ENCODE data around the gene ANKEF1. TPM values are rescaled to one million over a fixed set of nuclear protein-coding genes. Genes with fewer than 3 reads are reported as not detected.
"Not testable (repeated sequence)": the region's sequence is repeated elsewhere in the genome, so short reads cannot be mapped to it uniquely, and the experiment has no call there.

The ANKEF1 gene
- total and polyA plus RNA-seq, 3 donors from 2014 or later, result 14.4 to 52.1 (median 32.4) TPM

DNA sequence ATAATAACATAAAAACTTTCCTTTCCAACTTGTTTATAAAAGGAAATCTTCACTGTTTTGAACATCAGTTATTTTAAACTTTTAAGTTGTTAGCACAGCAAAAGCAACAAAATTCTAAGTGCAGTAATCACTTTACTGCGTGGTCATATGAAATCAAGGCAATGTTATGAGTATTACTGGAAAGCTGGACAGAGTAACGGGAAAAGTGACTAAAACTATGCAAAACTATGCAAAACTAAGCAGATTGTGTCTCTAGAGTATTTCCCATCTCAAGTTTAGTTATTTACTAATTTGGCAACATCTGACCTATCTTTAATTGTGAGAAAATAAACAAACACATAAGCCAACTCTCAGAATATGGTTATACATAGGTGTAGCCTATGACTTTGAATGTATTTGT is 10.9 kb upstream of the ANKEF1 start:
- intact Hi-C loops (cut with DNase I; ENCODE audit: low total_unique reads), result no loop called here
- no peaks in the 10 kb centered on the region for H3K27me3 ChIP-seq
- WGBS, 2 donors, result 41 to 64% methylated on average over 2 of the region's 2 CpGs
- H3K4me3 ChIP-seq, result no peak overlapping the region
- DNase-seq, result no peak
- peaks cover 2% of the 10 kb centered on the region for H3K4me1 ChIP-seq
- H3K9me3 ChIP-seq, result no peaks in the 10 kb centered on the region
- H3K27ac ChIP-seq, result no peak overlapping the region
- H3K36me3 ChIP-seq (ENCODE audit: low read depth, missing control alignments), result no peaks in the 10 kb centered on the region
- TF ChIP-seq POLR2A (IDR thresholded peaks at IDR 0.05), result no peak
- TF ChIP-seq, protein P1, sequence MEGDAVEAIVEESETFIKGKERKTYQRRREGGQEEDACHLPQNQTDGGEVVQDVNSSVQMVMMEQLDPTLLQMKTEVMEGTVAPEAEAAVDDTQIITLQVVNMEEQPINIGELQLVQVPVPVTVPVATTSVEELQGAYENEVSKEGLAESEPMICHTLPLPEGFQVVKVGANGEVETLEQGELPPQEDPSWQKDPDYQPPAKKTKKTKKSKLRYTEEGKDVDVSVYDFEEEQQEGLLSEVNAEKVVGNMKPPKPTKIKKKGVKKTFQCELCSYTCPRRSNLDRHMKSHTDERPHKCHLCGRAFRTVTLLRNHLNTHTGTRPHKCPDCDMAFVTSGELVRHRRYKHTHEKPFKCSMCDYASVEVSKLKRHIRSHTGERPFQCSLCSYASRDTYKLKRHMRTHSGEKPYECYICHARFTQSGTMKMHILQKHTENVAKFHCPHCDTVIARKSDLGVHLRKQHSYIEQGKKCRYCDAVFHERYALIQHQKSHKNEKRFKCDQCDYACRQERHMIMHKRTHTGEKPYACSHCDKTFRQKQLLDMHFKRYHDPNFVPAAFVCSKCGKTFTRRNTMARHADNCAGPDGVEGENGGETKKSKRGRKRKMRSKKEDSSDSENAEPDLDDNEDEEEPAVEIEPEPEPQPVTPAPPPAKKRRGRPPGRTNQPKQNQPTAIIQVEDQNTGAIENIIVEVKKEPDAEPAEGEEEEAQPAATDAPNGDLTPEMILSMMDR (IDR thresholded peaks at IDR 0.05), result no peak

DNA sequence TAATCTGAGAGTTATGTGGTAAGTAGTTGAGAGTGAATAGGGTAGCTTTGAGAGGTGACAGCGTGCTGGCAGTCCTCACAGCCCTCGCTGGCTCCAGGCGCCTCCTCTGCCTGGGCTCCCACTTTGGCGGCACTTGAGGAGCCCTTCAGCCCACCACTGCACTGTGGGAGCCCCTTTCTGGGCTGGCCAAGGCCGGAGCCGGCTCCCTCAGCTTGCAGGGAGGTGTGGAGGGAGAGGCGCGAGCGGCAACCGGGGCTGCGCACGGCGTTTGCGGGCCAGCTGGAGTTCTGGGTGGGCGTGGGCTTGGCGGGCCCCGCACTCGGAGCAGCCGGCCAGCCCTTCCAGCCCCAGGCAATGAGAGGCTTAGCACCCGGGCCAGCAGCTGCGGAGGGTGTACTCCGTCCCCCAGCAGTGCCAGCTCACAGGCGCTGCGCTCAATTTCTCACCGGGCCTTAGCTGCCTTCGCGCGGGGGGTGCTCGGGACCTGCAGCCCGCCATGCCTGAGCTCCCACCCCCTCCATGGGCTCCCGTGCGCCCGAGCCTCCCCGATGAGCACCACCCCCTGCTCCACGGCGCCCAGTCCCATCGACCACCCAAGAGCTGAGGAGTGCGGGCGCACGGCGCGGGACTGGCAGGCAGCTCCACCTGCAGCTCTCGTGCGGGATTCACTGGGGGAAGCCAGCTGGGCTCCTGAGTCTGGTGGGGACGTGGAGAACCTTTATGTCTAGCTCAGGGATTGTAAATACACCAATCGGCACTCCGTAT is 3.2 kb upstream of the ANKEF1 start:
- intact Hi-C loops (cut with DNase I; ENCODE audit: low total_unique reads), result not testable (repeated sequence)

DNA sequence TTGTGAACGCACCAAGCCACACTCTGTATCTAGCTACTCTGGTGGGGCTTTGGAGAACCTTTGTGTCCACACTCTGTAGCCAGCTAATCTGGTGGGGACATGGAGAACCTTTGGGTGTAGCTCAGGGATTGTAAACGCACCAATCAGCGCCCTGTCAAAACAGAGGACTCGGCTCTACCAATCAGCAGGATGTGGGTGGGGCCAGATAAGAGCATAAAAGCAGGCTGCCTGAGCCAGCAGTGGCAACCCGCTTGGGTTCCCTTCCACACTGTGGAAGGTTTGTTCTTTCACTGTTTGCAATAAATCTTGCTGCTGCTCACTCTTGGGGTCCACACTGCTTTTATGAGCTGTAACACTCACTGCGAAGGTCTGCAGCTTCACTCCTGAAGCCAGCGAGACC is 2.5 kb upstream of the ANKEF1 start:
- Histone ChIP-seq H3K27ac (peak overlapping the region; percentile 46 to 63), H3K4me3 (peak overlapping the region in 1 of 2 donors; percentile 35), H3K4me1 (peaks cover 24% of the 10 kb centered on the region)
- H3K27me3 ChIP-seq; H3K9me3 ChIP-seq; H3K36me3 ChIP-seq (ENCODE audit: low read depth, missing control alignments); intact Hi-C loops (cut with DNase I; ENCODE audit: low total_unique reads): not testable (repeated sequence)
- DNase-seq, result peak; percentile 58
- WGBS, 2 donors, result 82 to 85% methylated on average over 3 to 7 of the region's 7 CpGs

More for the DNA sequence above, 3.2 kb upstream of the ANKEF1 start:
- H3K27ac ChIP-seq, result peak overlapping the region; percentile 46 to 63
- H3K27me3 ChIP-seq; H3K36me3 ChIP-seq (ENCODE audit: low read depth, missing control alignments); DNase-seq; H3K9me3 ChIP-seq: not testable (repeated sequence)
- peak overlapping the region in 1 of 2 donors; percentile 35 for H3K4me3 ChIP-seq
- WGBS, 2 donors, result 63 to 76% methylated on average over 5 to 41 of the region's 47 CpGs
- peaks cover 24% of the 10 kb centered on the region for H3K4me1 ChIP-seq

DNA sequence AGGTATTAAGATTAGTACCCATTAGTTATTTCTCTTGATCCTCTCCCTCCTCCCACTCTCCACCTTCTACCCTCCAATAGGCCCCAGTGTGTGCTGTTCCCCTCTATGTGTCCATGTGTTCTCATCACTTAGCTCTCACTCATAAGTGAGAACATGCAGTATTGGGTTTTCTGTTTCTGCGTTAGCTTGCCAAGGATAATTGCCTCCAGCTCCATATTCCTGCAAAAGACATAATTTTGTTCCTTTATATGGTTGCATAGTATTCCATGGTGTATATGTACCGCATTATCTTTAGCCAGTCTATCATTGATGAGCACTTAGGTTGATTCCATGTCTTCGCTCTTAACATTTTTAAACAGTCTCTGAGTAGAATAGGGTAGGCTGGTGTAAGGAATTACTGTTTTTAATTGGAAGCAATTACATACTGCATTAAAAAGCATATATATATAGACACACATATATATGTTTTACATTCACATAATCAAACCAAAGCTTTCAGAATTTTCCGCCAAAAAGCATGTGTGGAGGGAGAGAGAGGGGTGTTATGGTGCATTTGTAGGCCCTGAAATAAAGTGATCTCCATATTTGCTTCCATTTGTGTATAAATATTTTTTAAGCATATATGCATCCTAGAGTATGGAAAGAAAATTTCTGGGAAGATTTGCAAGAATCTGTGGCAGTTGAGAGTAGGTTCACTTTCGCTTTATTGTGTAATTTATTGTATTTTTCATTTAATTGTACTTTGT is 709 bp upstream of the ANKEF1 start:
- TF ChIP-seq, protein P1 (IDR thresholded peaks at IDR 0.05), result no peak
- TF ChIP-seq POLR2A (IDR thresholded peaks at IDR 0.05), result no peak
- Histone ChIP-seq H3K27me3 (no peaks in the 10 kb centered on the region), H3K36me3 (ENCODE audit: low read depth, missing control alignments) (no peaks in the 10 kb centered on the region), H3K9me3 (no peaks in the 10 kb centered on the region), H3K4me3 (peak overlapping the region; percentile 46 to 73), H3K4me1 (peaks cover 20% of the 10 kb centered on the region), H3K27ac (peak overlapping the region in 1 of 2 donors; percentile 20)
- intact Hi-C loops (cut with DNase I; ENCODE audit: low total_unique reads), result no loop called here
- no peak for DNase-seq
- 58 to 70% methylated on average over 5 of the region's 5 CpGs for WGBS, 2 donors

DNA sequence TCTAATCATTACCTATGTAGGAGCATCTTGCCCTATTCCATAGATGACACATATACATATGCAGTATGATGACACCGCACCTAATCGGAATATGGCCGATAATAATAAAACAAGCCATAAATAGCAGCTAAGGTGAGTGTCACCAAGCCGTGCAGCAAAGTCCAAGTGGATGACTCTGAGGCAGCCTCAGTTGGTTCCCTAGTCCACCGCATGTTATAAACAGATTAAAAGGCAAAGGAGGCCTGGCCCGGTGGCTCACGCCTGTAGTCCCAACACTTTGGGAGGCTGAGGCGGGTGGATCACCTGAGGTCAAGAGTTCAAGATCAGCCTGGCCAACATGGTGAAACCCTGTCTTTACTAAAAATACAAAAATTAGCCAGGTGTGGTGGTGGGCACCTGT is 1.5 kb downstream of the ANKEF1 start:
- H3K9me3 ChIP-seq; H3K4me1 ChIP-seq; H3K4me3 ChIP-seq; intact Hi-C loops (cut with DNase I; ENCODE audit: low total_unique reads); DNase-seq; H3K36me3 ChIP-seq (ENCODE audit: low read depth, missing control alignments); H3K27ac ChIP-seq; H3K27me3 ChIP-seq: not testable (repeated sequence)
- WGBS, 2 donors, result 94% methylated on average over 8 of the region's 8 CpGs

DNA sequence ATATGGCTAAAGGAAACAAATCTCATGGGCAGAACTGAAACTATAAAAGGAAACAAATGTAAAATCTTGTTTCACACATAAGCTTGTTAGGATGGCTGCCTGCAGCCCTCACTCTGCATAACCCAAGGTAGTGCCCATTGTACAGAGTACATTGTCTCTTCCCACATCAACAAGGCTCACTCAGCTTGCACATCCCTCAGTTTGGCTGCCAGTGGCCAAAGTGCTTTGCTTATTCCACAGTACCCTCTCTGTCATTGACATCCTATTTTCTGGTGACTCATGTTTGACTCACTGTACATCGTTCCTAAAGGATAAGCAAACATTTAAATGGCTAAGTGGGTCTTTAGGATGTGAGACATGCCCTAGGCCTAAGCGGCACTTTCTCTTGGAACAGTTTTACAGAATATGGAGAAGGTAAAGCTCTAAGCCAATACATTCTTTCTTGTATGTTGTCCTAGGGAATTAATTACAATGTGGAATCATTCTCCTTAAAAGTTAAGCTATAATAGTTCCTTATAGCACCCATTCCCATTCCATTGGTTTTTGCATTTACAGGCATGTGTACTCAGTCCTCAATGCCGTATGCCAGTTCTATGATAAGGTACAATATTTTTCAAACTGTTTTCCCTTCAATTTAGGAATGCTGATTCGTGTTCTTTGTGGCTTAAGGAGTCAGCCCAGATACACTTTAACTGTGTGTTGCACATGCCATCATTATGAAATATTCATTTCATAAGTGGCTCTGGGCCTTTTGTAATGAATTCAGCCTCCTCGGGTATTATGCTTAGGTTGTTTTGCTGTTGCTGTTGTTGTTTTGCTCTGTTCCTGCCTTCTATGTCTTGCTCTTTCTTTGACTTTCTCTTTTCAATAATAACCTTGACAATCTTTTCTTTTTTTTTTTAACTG is 5.5 kb downstream of the ANKEF1 start:
- no peaks in the 10 kb centered on the region for H3K4me1 ChIP-seq
- H3K4me3 ChIP-seq, result no peak overlapping the region
- TF ChIP-seq, protein P1 (IDR thresholded peaks at IDR 0.05), result no peak
- no peak for TF ChIP-seq POLR2A (IDR thresholded peaks at IDR 0.05)
- intact Hi-C loops (cut with DNase I; ENCODE audit: low total_unique reads), result no loop called here
- no peak for DNase-seq
- H3K27ac ChIP-seq, result no peak overlapping the region
- H3K27me3 ChIP-seq, result no peaks in the 10 kb centered on the region
- WGBS, 2 donors, result 76 to 82% methylated on average over 5 of the region's 5 CpGs
- H3K9me3 ChIP-seq, result no peaks in the 10 kb centered on the region
- no peaks in the 10 kb centered on the region for H3K36me3 ChIP-seq (ENCODE audit: low read depth, missing control alignments)

Data from testis (tissue), 3 donors.